ENCODE results near the gene ABLIM1.

Gene ABLIM1

DNA sequence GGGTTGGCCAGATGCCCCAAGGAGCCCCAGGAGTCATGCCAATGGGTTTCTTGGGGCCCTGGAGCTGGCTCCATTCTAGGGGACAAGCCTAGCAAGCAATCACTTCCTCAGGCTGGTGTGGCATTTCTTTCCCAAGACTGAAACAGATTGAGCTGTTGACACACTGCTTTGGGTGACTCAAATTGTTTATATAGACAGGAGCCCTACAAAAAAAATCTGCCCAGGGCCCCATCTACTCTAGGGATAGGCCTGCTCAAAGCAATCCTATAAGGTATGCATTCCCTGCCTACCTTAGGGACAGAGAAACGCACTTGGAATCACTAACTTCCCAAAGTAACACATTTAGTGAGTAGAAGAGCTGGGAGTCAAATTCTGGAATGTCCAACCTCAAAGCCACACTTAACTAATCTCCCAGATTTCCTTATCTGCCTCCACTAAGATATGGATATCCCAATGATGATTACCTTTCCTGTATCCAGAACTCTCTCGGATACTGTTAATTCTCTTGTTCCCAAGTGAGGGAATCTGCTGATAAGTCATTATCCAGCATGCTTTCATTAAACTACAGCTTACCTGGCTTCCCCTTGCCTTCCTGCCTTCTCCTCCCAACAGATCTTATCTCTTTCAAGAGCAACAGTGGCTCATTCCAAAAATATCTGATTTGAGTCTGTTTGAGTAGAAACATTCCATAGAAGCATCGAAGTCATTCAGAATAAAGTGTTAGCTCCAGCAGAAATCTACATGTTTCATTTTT is 3.1 kb downstream of the ABLIM1 start:
- DNase-seq (ENCODE audit: low read depth): no peak
- TF ChIP-seq, protein P1, sequence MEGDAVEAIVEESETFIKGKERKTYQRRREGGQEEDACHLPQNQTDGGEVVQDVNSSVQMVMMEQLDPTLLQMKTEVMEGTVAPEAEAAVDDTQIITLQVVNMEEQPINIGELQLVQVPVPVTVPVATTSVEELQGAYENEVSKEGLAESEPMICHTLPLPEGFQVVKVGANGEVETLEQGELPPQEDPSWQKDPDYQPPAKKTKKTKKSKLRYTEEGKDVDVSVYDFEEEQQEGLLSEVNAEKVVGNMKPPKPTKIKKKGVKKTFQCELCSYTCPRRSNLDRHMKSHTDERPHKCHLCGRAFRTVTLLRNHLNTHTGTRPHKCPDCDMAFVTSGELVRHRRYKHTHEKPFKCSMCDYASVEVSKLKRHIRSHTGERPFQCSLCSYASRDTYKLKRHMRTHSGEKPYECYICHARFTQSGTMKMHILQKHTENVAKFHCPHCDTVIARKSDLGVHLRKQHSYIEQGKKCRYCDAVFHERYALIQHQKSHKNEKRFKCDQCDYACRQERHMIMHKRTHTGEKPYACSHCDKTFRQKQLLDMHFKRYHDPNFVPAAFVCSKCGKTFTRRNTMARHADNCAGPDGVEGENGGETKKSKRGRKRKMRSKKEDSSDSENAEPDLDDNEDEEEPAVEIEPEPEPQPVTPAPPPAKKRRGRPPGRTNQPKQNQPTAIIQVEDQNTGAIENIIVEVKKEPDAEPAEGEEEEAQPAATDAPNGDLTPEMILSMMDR (IDR thresholded peaks at IDR 0.05; ENCODE audit: insufficient read depth, low read depth, low read length, missing control alignments): no peak
- H3K4me3 ChIP-seq (ENCODE audit: low read depth, low read length): no peak overlapping the region

DNA sequence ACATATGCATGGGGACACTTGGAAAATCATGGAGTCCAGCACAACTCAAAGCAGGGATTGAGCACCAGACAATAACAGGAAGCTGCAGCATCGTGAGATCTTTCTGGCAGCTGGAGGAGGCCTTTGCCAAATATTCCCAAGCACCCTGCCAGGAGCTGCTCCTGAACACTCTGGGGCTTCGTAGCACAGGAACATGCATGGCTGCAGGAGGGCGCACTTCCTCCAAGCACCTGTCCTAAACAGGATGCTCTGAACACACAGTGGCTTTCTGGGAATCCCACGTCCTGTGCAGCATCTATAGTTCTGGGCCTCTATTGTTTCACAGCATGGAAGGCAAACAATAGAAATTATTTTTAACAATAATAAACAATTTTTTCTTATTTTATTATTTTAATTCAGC is 4.1 kb downstream of the ABLIM1 start:
- TF ChIP-seq, protein P1 (IDR thresholded peaks at IDR 0.05; ENCODE audit: insufficient read depth, low read depth, low read length, missing control alignments): no peak
- DNase-seq (ENCODE audit: low read depth): no peak

DNA sequence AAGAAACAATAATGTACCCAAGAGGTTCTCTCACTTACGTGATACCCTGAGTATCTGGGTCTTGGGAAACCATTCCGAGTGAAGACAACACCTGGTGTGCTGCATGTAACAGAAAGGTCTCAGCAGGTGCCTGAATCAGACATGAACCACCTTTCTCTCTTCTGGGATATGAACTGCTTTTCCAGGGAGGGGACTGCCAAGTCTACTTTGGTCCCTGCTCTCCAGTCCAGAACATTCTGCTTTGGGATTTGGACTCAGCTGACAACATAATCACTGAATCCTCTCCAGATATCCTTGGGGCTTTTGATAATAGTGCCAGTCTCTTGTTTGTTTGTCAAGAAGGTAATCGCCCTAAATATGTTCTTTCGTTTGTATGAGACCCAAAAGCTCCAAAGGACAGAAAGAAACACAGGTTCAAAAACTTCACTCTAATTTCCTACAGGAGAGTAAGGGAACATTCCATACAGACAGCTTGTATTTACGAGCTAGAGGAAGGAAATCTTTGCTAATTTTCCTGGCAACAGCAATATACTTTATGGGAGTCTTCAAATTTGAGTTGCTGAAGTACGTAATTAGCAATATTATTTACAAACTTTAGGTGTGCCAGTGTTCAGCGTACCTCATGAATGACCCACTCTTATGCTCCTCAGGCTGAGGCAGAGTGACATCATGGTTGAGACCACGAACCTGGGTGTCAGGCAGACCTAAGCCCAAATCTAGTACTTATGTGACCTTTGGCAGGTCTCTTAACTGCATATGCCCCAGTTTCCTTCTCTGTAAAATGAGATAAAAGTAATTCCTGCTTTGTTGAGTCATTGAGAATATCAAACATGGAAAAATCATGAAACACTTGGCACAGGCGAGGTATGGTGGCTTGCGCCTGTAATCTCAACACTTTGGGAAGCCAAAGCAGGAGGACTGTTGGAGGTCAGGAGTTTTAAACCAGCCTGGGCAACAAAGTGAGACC is 5.4 kb downstream of the ABLIM1 start:
- TF ChIP-seq, protein P1 (IDR thresholded peaks at IDR 0.05; ENCODE audit: insufficient read depth, low read depth, low read length, missing control alignments): no peak
- DNase-seq (ENCODE audit: low read depth): no peak
- no peak overlapping the region for H3K4me3 ChIP-seq (ENCODE audit: low read depth, low read length)

More for the DNA sequence above, 4.1 kb downstream of the ABLIM1 start:
- H3K4me3 ChIP-seq (ENCODE audit: low read depth, low read length): no peak overlapping the region

- no peak overlapping the region for H3K4me3 ChIP-seq (ENCODE audit: low read depth, low read length)
- TF ChIP-seq, protein P1 (IDR thresholded peaks at IDR 0.05; ENCODE audit: insufficient read depth, low read depth, low read length, missing control alignments): no peak
- DNase-seq (ENCODE audit: low read depth): no peak
Observed at GRCh38 chr10:114650831-114651230, 7.2 kb downstream of the ABLIM1 start.

GRCh38 chr10:114650266-114650665 is 7.8 kb downstream of the ABLIM1 start:
- DNase-seq (ENCODE audit: low read depth): no peak
- no peak overlapping the region for H3K4me3 ChIP-seq (ENCODE audit: low read depth, low read length)
- TF ChIP-seq, protein P1 (IDR thresholded peaks at IDR 0.05; ENCODE audit: insufficient read depth, low read depth, low read length, missing control alignments): no peak

DNA sequence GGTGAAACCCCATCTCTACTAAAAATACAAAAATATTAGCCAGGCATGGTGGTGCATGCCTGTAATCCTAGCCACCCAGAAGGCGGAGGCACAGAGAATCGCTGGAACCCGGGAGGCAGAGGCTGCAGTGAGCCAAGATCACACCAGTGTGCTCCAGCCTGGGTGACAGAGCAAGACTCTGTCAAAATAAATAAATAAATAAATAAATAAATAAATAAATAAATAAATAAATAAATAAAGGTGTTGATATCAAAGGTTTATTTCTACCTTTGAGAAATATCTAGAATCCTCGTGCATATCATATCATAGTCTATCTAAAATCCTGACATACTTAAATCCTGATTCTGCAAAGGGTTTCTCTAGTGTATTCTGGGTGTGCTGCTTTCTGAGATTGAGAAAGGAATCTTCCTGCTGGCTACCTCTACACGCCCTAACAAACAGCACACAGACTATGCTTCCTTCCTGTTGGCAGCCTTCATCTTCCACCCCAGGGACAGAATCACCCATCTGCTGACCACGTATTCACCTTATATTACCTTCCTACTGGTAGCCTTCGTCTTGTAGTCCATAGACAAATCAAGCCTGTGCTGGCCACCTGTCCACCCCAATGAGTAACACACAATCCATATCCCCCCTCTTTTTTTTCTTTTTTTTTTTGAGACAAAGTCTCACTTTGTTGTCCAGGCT is 8.7 kb downstream of the ABLIM1 start:
- no peak overlapping the region for H3K4me3 ChIP-seq (ENCODE audit: low read depth, low read length)

More for the DNA sequence above, 8.7 kb downstream of the ABLIM1 start:
- TF ChIP-seq, protein P1 (IDR thresholded peaks at IDR 0.05; ENCODE audit: insufficient read depth, low read depth, low read length, missing control alignments): no peak
- DNase-seq (ENCODE audit: low read depth): no peak

Data from GM12865 (cell line).